HG02840 (cell line): ENCODE measurements around the gene OR4M2.
"Not testable (repeated sequence)": the region's sequence is repeated elsewhere in the genome, so short reads cannot be mapped to it uniquely, and the experiment has no call there.

ENCODE experiments used
- ATAC-seq: cut with Tn5 transposase; IDR thresholded peaks from one replicate; pipeline ENCODE4 v1.9.1; 2021; ENCODE audit warnings: mild to moderate bottlenecking, moderate library complexity, moderate number of reproducible peaks; ENCODE audit not compliant: unreplicated experiment, low FRiP score

The OR4M2 gene, protein sequence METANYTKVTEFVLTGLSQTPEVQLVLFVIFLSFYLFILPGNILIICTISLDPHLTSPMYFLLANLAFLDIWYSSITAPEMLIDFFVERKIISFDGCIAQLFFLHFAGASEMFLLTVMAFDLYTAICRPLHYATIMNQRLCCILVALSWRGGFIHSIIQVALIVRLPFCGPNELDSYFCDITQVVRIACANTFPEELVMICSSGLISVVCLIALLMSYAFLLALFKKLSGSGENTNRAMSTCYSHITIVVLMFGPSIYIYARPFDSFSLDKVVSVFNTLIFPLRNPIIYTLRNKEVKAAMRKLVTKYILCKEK

DNA sequence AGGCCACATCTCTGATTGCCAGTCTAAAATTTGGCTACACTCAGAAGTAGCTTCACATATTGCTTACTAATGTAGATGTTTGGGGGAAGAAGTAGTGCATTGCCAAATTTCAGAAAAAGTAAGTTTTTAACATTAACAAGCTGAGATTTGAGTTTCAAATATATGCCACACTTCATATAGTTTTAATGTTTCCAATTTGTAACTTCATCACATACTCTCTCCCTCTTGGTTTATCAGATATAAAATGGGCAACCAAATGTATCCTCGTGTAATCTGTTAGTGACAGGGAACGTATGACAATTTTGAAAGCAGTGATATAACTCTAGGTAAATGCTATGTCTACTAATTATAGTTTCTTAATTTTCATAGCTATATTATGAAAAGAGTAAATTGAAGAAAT, at the start of gene OR4M2:
Gene OR4M2 (plus strand): TSS at position 301 of the 400 bp plus-strand sequence. CDS start 98 bp downstream, at position 399.
- ATAC-seq = not testable (repeated sequence)

DNA sequence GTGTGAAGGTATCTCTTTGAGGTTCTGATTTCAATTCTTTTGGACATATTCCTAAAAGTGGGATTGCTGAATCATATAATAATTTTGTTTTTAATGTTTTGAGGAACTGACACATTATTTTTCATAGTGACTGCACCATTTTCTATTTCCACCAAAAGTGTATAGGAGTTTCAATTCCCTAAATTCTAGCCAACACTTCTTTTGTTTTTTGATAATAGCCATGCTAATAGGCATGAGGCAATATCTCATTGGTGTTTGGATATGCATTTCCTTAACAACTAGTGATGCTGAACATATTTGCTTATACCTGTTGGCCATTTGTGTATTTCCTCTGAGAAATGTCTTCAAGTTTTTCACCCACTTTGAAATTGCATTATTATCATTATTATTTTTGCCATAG, 11.1 kb upstream of the OR4M2 start:
- ATAC-seq = not testable (repeated sequence)

DNA sequence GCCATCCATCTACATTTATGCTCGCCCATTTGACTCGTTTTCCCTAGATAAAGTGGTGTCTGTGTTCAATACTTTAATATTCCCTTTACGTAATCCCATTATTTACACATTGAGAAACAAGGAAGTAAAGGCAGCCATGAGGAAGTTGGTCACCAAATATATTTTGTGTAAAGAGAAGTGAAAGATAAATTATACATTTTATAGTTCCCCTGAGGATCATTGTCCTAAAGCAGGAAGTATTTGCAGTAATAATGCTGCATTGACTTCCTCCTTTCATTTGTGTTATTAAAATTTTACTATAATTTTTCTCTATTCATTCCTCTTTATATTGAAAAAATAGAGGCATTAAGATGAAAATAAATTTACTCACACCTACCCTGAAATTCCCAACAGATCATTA, 1.1 kb downstream of the OR4M2 start:
- ATAC-seq = not testable (repeated sequence)

DNA sequence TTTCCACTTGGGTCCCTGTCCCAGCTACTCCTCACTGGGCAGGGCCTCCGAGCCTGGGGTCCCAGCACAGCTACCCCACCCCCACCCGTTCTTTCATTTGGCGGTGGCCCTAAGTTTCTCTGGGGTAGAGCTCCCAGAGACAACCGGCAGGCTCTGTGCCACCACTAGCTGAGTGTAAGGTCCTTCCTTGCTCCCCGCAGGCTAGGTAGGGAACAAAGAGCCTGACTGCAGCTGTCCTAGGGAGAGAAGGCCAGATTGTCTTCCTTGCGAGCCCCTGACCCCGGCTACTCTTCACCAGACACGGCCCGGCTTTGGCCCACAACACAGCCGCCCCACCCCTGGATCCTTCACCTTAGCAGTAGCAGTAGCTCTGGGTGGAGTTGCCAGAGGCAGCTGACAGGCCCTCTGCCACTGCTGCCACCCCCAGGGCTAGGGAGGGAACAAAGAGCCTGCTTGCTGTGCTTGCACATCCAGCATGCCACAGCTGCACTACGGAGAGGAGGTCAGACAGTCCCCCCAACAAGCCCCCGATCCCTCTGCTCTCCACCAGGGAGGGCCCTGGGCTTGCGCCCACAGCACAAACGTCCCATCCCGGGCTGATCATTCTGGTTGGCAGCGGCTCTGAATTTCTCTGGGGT, 18.4 kb downstream of the OR4M2 start:
- not testable (repeated sequence) for ATAC-seq

DNA sequence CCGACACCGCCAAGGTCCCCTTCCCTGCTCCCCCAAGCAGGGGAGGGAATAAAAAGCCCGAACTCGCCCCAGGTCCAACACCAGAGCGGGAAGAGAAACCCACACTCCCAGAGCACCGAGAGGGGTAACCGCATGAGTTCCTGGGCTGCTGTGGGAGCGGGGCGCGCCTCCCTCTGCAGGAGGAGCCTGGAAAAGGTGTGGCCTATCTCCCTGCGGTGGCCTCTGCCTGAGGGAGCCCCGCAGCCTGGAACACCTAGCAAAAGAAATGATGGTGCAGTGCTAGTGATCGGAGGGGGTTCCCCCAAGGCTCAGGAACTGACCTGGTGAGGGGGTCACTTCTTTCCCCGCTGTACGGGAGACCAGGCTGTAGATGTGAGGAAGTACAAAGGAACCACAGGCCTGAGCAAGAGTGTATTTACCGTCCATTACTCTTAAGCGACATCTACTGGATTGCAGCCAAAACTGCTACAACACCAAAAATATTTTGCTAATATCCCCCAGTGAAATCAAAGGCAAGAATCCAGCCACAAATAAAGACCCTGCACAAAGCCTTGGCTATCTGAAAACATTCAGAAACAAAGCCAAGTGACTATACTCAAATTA, 19.1 kb downstream of the OR4M2 start:
- ATAC-seq = not testable (repeated sequence)

DNA sequence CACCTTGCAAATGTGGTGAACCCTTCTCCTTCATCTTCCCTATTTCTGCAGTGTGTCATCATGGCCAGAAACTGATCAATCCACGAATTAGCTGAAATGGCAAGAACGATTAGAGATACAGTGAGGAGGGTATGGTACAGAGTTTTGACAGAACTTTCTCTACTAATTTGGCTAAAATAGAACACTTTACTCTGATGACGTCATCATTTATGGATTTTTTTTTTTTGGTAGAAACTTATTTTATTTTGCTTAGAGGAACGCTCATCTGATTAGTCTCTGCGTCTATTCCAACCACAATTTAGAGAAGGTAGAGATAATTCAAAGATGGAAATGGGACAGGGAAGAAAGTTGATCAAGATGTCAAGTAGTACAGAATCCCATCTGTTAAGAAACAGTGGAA, 41.7 kb downstream of the OR4M2 start:
- ATAC-seq = not testable (repeated sequence)
